Measurements from ENCODE around the gene XRCC3. TPM values are rescaled to one million over a fixed set of nuclear protein-coding genes. Genes with fewer than 3 reads are reported as not detected.

Gene XRCC3
- total RNA-seq, 1 donor from 2014 or later: 6.9 TPM

DNA sequence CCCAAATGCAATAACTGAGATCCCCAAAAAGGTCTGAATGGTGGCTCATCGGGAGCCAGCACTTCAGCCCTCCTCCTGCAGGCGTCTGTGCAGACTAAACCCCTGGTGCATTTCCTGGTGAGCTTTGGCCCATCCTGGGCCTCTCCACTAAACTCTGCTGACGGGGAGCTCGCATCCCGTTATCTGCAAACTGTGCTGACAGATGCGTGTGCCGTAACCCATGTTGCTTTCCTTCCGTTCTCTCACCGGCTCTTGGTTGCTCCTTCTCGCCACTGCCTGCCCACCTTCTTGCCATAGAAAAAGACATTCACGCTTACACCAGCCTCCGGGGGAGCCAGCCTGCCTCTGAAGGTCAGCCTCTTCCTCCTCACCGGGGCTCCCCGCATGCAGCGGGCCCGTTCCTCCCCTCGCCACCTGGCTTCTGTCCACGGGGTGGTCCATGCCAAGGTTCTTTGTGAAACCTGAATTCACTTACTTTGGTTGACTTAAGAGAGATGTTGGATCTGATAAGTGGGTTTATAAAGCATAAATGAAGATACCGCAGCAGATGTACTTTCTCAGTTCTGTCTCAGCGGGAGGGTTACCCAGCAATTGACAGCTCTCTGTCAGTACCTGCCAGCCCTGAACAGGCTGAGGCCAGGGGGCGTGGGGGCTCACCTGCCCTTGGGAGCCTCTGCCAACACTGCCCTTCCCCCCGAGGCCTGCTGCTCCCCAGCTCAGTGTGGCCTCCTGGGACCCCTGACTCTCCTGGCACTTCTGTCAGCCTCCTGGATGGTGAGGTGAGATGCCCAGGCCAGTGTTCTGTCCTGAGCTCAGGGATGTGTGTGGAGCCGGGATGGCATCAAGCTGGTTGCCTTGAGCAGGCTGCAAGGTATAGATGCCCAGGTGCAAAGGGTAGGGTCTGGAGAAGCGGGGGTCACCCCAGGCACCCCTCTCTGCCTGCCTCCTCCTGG lies 14.5 kb upstream of the XRCC3 start:
- peaks cover 63% of the 10 kb centered on the region for H3K4me1 ChIP-seq
- no peak overlapping the region for H3K27ac ChIP-seq
- intact Hi-C loops (cut with DNase I): no loop called here

DNA sequence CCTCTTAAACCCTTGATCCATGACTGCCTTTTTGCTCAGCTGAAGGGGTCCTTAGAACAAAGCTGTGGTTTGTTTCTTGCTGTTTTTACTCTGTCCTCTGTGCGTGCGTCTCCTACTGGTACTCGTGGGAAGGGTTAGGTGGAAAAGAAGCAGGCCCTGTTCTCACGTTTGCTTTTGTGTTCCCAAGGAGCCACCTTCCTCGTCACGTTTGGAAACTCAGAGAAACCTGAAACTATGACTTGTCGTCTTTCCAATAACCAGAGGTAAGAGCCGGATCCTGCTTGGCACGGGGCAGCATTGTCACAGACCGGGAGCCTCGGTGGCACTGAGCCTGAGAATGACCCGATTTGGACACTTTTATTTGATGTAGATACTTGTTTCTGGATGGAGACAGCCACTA lies 13.5 kb upstream of the XRCC3 start:
- Histone ChIP-seq H3K4me1 (peaks cover 63% of the 10 kb centered on the region), H3K4me3 (no peak overlapping the region), H3K27ac (no peak overlapping the region), H3K27me3 (no peaks in the 10 kb centered on the region), H3K36me3 (peaks cover 0 to 44% of the 10 kb centered on the region in 2 donors), H3K9me3 (no peaks in the 10 kb centered on the region)
- DNase-seq (ENCODE audit: extremely low spot score in 2 of 2): no peak
- TF ChIP-seq POLR2A (IDR thresholded peaks at IDR 0.05) (no peak), POLR2AphosphoS5 (IDR thresholded peaks at IDR 0.05; ENCODE audit: insufficient read depth in 1 of 2, low read depth in 1 of 2) (no peak)
- TF ChIP-seq, protein P1, sequence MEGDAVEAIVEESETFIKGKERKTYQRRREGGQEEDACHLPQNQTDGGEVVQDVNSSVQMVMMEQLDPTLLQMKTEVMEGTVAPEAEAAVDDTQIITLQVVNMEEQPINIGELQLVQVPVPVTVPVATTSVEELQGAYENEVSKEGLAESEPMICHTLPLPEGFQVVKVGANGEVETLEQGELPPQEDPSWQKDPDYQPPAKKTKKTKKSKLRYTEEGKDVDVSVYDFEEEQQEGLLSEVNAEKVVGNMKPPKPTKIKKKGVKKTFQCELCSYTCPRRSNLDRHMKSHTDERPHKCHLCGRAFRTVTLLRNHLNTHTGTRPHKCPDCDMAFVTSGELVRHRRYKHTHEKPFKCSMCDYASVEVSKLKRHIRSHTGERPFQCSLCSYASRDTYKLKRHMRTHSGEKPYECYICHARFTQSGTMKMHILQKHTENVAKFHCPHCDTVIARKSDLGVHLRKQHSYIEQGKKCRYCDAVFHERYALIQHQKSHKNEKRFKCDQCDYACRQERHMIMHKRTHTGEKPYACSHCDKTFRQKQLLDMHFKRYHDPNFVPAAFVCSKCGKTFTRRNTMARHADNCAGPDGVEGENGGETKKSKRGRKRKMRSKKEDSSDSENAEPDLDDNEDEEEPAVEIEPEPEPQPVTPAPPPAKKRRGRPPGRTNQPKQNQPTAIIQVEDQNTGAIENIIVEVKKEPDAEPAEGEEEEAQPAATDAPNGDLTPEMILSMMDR (IDR thresholded peaks at IDR 0.05): no peak
- intact Hi-C loops (cut with DNase I): no loop called here

More for the DNA sequence above, 14.5 kb upstream of the XRCC3 start:
- TF ChIP-seq POLR2A (IDR thresholded peaks at IDR 0.05) (no peak), POLR2AphosphoS5 (IDR thresholded peaks at IDR 0.05; ENCODE audit: insufficient read depth in 1 of 2, low read depth in 1 of 2) (no peak)
- TF ChIP-seq, protein P1 (IDR thresholded peaks at IDR 0.05): no peak
- Histone ChIP-seq H3K4me3 (no peak overlapping the region), H3K9me3 (no peaks in the 10 kb centered on the region), H3K36me3 (peaks cover 0 to 54% of the 10 kb centered on the region in 2 donors), H3K27me3 (no peaks in the 10 kb centered on the region)
- DNase-seq (ENCODE audit: extremely low spot score in 2 of 2): no peak

DNA sequence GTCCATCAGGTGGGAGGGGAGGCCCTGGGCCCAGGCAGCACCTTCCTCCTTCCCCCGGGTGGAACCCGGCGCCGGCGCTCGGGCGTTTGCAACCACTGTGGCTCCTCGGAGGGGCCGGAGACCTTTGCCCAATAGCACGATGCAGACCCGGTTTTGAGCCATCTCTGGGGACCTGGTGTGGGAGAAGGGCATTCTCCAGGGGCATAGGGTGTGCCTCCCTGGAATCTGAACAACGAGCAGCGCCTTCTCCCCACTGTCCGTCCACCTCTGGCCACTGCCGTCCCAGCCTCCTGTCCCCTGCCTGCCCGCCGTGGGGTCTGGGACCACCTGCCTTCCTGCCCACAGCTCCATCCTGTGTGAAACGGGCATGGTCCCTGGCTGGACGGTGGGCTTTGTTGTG lies 12.9 kb upstream of the XRCC3 start:
- H3K36me3 ChIP-seq: peaks cover 0 to 42% of the 10 kb centered on the region in 2 donors
- intact Hi-C loops (cut with DNase I): no loop called here
- no peaks in the 10 kb centered on the region for H3K27me3 ChIP-seq
- peaks cover 69% of the 10 kb centered on the region for H3K4me1 ChIP-seq
- H3K9me3 ChIP-seq: no peaks in the 10 kb centered on the region
- DNase-seq (ENCODE audit: extremely low spot score in 2 of 2): no peak
- TF ChIP-seq POLR2A (IDR thresholded peaks at IDR 0.05) (no peak), POLR2AphosphoS5 (IDR thresholded peaks at IDR 0.05; ENCODE audit: insufficient read depth in 1 of 2, low read depth in 1 of 2) (no peak)
- no peak overlapping the region for H3K4me3 ChIP-seq
- H3K27ac ChIP-seq: no peak overlapping the region

DNA sequence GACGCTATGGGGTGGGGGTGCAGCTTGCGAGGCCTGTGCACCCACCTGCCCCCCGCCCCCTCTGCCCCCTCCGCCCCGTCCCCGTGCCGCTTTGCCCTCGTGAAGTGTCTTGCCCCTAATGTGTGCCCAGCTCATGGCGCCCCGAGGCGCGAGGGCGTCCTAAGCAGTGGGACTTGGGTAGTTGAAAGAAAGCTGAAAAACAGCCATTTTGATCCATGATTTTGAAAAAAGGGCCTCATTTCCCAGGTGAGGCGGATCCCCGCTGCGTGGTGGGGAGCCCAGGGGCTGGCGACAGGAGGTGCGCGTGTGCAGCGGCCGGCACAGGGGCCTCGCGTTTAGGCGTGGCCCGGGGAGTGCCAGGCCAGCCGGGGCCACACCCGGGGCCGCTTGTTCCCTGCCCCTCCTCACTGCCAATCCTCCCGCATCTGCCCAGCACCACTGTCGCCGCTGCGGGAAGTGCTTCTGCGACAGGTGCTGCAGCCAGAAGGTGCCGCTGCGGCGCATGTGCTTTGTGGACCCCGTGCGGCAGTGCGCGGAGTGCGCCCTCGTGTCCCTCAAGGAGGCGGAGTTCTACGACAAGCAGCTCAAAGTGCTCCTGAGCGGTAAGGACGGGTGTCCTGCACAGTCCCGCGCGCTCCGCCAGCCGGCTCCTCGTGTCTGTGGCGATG lies 12.2 kb upstream of the XRCC3 start:
- H3K4me1 ChIP-seq: peaks cover 69% of the 10 kb centered on the region

DNA sequence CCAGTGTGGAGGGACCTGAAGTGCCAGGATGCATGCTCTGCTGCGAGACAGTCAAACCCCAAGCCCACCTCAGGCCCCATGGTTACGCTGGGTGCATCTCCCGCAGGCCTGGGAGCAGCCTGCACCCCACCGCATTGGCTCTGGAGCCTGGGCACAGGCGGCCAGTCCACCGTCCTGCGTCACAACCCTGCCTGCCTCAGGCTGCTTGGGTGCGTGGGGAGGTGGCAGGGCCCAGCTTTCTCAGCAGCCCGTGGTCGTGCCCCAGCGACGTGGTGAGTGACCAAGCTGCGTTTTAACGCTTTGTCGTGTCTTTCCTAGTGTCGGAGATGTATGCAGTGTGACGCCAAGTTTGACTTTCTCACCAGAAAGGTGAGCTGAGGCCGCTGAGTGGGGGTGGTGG lies 11.2 kb upstream of the XRCC3 start:
- intact Hi-C loops (cut with DNase I): no loop called here
- H3K27me3 ChIP-seq: no peaks in the 10 kb centered on the region
- peaks cover 70% of the 10 kb centered on the region for H3K4me1 ChIP-seq
- no peak overlapping the region for H3K27ac ChIP-seq
- peaks cover 0 to 35% of the 10 kb centered on the region in 2 donors for H3K36me3 ChIP-seq
- no peak for DNase-seq (ENCODE audit: extremely low spot score in 2 of 2)
- no peaks in the 10 kb centered on the region for H3K9me3 ChIP-seq
- TF ChIP-seq, protein P1 (IDR thresholded peaks at IDR 0.05): no peak
- TF ChIP-seq POLR2A (IDR thresholded peaks at IDR 0.05): no peak
- TF ChIP-seq POLR2AphosphoS5 (IDR thresholded peaks at IDR 0.05; ENCODE audit: insufficient read depth in 1 of 2, low read depth in 1 of 2): no peak
- no peak overlapping the region for H3K4me3 ChIP-seq

More for the DNA sequence above, 12.2 kb upstream of the XRCC3 start:
- no peak for DNase-seq (ENCODE audit: extremely low spot score in 2 of 2)
- Histone ChIP-seq H3K9me3 (no peaks in the 10 kb centered on the region), H3K27me3 (no peaks in the 10 kb centered on the region), H3K4me3 (no peak overlapping the region), H3K36me3 (peaks cover 0 to 42% of the 10 kb centered on the region in 2 donors), H3K27ac (no peak overlapping the region)
- intact Hi-C loops (cut with DNase I): no loop called here
- TF ChIP-seq, protein P1 (IDR thresholded peaks at IDR 0.05): no peak
- no peak for TF ChIP-seq POLR2AphosphoS5 (IDR thresholded peaks at IDR 0.05; ENCODE audit: insufficient read depth in 1 of 2, low read depth in 1 of 2)
- TF ChIP-seq POLR2A (IDR thresholded peaks at IDR 0.05): no peak

All from vagina (tissue), 2 donors.